Measurements from ENCODE around the gene SLC35D1.
"Not testable (repeated sequence)": the region's sequence is repeated elsewhere in the genome, so short reads cannot be mapped to it uniquely, and the experiment has no call there.

DNA sequence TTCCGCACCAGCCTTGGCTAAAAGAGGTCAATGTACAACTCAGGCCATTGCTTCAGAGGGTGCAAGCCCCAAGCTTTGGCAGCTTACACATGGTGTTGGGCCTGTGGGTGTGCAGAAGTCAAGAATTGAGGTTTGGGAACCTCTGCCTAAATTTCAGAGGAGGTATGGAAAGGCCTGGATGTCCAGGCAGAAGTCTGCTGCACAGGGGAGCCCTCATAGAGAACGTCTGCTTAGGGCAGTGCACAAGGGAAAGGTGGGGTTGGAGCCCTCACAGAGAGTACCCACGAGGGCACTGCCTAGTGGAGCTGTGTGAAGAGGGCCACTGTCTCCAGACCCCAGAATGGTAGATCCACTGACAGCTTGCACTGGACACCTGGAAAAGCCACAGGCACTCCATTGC, 13.7 kb upstream of the SLC35D1 start:
- TF ChIP-seq, protein P1, sequence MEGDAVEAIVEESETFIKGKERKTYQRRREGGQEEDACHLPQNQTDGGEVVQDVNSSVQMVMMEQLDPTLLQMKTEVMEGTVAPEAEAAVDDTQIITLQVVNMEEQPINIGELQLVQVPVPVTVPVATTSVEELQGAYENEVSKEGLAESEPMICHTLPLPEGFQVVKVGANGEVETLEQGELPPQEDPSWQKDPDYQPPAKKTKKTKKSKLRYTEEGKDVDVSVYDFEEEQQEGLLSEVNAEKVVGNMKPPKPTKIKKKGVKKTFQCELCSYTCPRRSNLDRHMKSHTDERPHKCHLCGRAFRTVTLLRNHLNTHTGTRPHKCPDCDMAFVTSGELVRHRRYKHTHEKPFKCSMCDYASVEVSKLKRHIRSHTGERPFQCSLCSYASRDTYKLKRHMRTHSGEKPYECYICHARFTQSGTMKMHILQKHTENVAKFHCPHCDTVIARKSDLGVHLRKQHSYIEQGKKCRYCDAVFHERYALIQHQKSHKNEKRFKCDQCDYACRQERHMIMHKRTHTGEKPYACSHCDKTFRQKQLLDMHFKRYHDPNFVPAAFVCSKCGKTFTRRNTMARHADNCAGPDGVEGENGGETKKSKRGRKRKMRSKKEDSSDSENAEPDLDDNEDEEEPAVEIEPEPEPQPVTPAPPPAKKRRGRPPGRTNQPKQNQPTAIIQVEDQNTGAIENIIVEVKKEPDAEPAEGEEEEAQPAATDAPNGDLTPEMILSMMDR (IDR thresholded peaks at IDR 0.05): not testable (repeated sequence)
- TF ChIP-seq EZH2phosphoT487, EZH2 (IDR thresholded peaks at IDR 0.05): not testable (repeated sequence)

Measured in neural progenitor cell (in vitro differentiated cells).